Stomach smooth muscle (tissue), 2 donors: ENCODE results near the gene PCLAF.
"Not testable (repeated sequence)": the region's sequence is repeated elsewhere in the genome, so short reads cannot be mapped to it uniquely, and the experiment has no call there.

Experiments
- H3K27ac ChIP-seq: one replicate; pipeline ENCODE4 v1.7.0; 2013; ENCODE audit warnings: mild to moderate bottlenecking, low read length, inconsistent platforms
- H3K27me3 ChIP-seq, 2 donors: one replicate each; pipeline ENCODE4 v1.7.0; 2013; ENCODE audit warnings: low read length in 2 of 2; ENCODE audit not compliant: insufficient read depth in 2 of 2, control insufficient read depth in 1 of 2
- H3K36me3 ChIP-seq, 2 donors: one replicate each; pipeline ENCODE4 v1.7.0; 2013; ENCODE audit warnings: low read length in 2 of 2; ENCODE audit not compliant: control insufficient read depth in 2 of 2, insufficient read depth in 2 of 2
- H3K4me1 ChIP-seq: one replicate; pipeline ENCODE4 v1.7.0; 2013; ENCODE audit warnings: low read length; ENCODE audit not compliant: control insufficient read depth, insufficient read depth
- H3K4me3 ChIP-seq, 2 donors: one replicate each; pipeline ENCODE4 v1.7.0; 2013; ENCODE audit warnings: low read length in 2 of 2
- H3K9ac ChIP-seq, 2 donors: one replicate each; pipeline ENCODE4 v1.7.0; 2013; ENCODE audit warnings: low read length in 2 of 2, mild to moderate bottlenecking in 1 of 2
- H3K9me3 ChIP-seq, 2 donors: one replicate each; pipeline ENCODE4 v1.7.0; 2013; ENCODE audit warnings: low read length in 2 of 2; ENCODE audit not compliant: control insufficient read depth in 2 of 2
- donor health status: healthy.
- donor health status: Pancreatic carcinoma.

The PCLAF gene

GRCh38 chr15:64369078-64369607 is 12.1 kb downstream of the PCLAF start:
- H3K27ac ChIP-seq = no peak overlapping the region
- H3K9ac ChIP-seq = no peak overlapping the region
- no peaks in the 10 kb centered on the region for H3K27me3 ChIP-seq
- no peaks in the 10 kb centered on the region for H3K36me3 ChIP-seq
- no peaks in the 10 kb centered on the region for H3K4me1 ChIP-seq
- H3K9me3 ChIP-seq = no peaks in the 10 kb centered on the region
- no peak overlapping the region for H3K4me3 ChIP-seq

- no peak overlapping the region for H3K27ac ChIP-seq
- no peaks in the 10 kb centered on the region for H3K36me3 ChIP-seq
- no peaks in the 10 kb centered on the region for H3K9me3 ChIP-seq
- peaks cover 3% of the 10 kb centered on the region for H3K4me1 ChIP-seq
- no peaks in the 10 kb centered on the region for H3K27me3 ChIP-seq
- no peak overlapping the region for H3K9ac ChIP-seq
- H3K4me3 ChIP-seq = no peak overlapping the region
Observed at GRCh38 chr15:64361259-64361658, 20.0 kb downstream of the PCLAF start.

- peaks cover 3% of the 10 kb centered on the region for H3K4me1 ChIP-seq
- H3K36me3 ChIP-seq = no peaks in the 10 kb centered on the region
- no peaks in the 10 kb centered on the region for H3K9me3 ChIP-seq
- H3K9ac ChIP-seq = peak overlapping the region; percentile 12 to 81
- no peaks in the 10 kb centered on the region for H3K27me3 ChIP-seq
- peak overlapping the region; percentile 75 to 92 for H3K4me3 ChIP-seq
- H3K27ac ChIP-seq = no peak overlapping the region
Observed at GRCh38 chr15:64356710-64357040, 24.6 kb downstream of the PCLAF start.

DNA sequence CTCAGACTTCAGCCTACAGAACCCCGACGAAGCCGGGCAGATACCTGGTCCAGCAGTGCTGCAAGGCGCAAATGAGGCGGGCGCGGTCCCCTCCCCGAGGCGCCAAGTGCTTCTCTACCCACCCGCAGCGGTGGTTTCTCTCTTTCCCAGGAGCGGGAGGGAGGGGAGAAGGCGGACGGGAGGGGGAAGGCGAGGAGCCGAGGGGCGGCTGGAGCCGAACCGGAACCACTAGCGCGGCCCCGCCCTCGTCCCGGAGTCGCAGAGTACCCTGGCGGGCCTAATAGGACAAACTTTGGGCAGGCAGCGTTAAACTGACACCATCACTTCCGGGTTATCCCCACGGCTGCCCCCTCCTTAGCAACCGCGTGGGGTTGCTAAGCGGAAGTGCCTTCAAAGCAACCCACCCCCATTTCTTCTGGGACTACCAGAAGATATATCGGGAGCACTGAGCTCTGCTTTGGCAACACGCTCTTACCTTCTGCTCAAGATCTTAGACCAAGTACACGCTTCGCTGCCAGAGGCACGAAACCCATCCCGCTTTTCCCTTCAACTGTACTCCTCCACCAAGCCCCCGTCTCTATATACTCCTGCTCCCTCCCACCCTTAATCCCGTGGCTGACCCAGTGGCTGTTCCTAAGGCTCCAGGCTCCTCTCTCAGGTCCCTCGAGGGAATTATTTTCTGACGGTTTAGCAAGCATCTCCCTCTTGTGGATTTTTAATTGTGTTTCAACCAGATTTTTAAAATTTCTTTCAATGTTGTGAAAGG is 25.1 kb downstream of the PCLAF start, which contains the start of gene CSNK1G1:
TSS of gene CSNK1G1 (minus strand) at position 230 of the 766 bp plus-strand sequence. CDS start 55,674 bp downstream, outside the sequence.
- H3K36me3 ChIP-seq = no peaks in the 10 kb centered on the region
- H3K27ac ChIP-seq = peak within 1 kb of the TSS; percentile 46
- H3K4me3 ChIP-seq = peak within 1 kb of the TSS; percentile 75 to 92
- no peaks in the 10 kb centered on the region for H3K27me3 ChIP-seq
- H3K9ac ChIP-seq = peak within 1 kb of the TSS; percentile 80 to 81
- peaks cover 3% of the 10 kb centered on the region for H3K4me1 ChIP-seq
- no peaks in the 10 kb centered on the region for H3K9me3 ChIP-seq

- H3K9me3 ChIP-seq = no peaks in the 10 kb centered on the region
- H3K27me3 ChIP-seq = no peaks in the 10 kb centered on the region
- peak overlapping the region; percentile 46 for H3K27ac ChIP-seq
- H3K4me1 ChIP-seq = peaks cover 3% of the 10 kb centered on the region
- no peaks in the 10 kb centered on the region for H3K36me3 ChIP-seq
- peak overlapping the region; percentile 76 to 80 for H3K9ac ChIP-seq
- H3K4me3 ChIP-seq = peak overlapping the region; percentile 75 to 92
Observed at GRCh38 chr15:64355348-64355943, 25.8 kb downstream of the PCLAF start.

GRCh38 chr15:64354688-64355344 is 26.4 kb downstream of the PCLAF start:
- peaks cover 3% of the 10 kb centered on the region for H3K4me1 ChIP-seq
- H3K36me3 ChIP-seq = no peaks in the 10 kb centered on the region
- H3K4me3 ChIP-seq = peak overlapping the region; percentile 75 to 92
- peak overlapping the region; percentile 76 to 80 for H3K9ac ChIP-seq
- H3K9me3 ChIP-seq = no peaks in the 10 kb centered on the region
- no peak overlapping the region for H3K27ac ChIP-seq
- H3K27me3 ChIP-seq = no peaks in the 10 kb centered on the region

- H3K9ac ChIP-seq = no peak overlapping the region
- no peak overlapping the region for H3K27ac ChIP-seq
- no peaks in the 10 kb centered on the region for H3K4me1 ChIP-seq
Observed at GRCh38 chr15:64351265-64351664, 30.0 kb downstream of the PCLAF start.

GRCh38 chr15:64349375-64349774 is 31.9 kb downstream of the PCLAF start:
- Histone ChIP-seq H3K4me1 (no peaks in the 10 kb centered on the region), H3K27ac (no peak overlapping the region), H3K36me3 (no peaks in the 10 kb centered on the region), H3K9ac (no peak overlapping the region), H3K4me3 (no peak overlapping the region), H3K27me3 (no peaks in the 10 kb centered on the region), H3K9me3 (no peaks in the 10 kb centered on the region)

More at GRCh38 chr15:64351265-64351664, 30.0 kb downstream of the PCLAF start:
- Histone ChIP-seq H3K27me3 (no peaks in the 10 kb centered on the region), H3K9me3 (no peaks in the 10 kb centered on the region), H3K36me3 (no peaks in the 10 kb centered on the region), H3K4me3 (no peak overlapping the region)

- no peak overlapping the region for H3K9ac ChIP-seq
- no peak overlapping the region for H3K4me3 ChIP-seq
- H3K4me1 ChIP-seq = no peaks in the 10 kb centered on the region
- H3K36me3 ChIP-seq = no peaks in the 10 kb centered on the region
- H3K27me3 ChIP-seq = no peaks in the 10 kb centered on the region
- no peak overlapping the region for H3K27ac ChIP-seq
- no peaks in the 10 kb centered on the region for H3K9me3 ChIP-seq
Observed at GRCh38 chr15:64348455-64348854, 32.8 kb downstream of the PCLAF start.

- H3K4me3 ChIP-seq, H3K36me3 ChIP-seq, H3K27ac ChIP-seq, H3K9ac ChIP-seq, H3K4me1 ChIP-seq, H3K9me3 ChIP-seq, H3K27me3 ChIP-seq: not testable (repeated sequence)
Observed at GRCh38 chr15:64346242-64346641, 35.0 kb downstream of the PCLAF start.
